ENCODE data around the gene VWA5B1.

DNA sequence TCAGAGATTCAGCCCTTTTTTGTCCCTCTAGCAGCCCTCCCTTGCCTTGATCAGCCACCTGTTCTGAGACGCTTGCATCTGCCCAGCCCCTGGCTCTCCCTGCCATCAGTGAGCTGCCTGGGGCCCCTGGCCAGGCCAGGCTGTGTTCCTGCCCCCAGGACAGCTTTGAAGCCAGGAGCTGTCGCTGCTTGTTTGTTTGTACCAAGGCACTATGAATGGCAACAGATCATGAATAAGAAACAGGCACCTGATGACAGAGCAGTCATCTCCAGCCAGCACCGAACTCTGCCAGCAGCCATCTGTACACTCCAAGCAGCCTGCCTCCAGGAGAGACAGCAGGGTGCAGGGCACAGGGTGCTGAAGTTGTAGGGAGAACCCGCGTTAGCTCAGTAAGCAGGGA lies 8.1 kb upstream of the VWA5B1 start:
- no peak for TF ChIP-seq POLR2A (IDR thresholded peaks at IDR 0.05)
- TF ChIP-seq, protein P1, sequence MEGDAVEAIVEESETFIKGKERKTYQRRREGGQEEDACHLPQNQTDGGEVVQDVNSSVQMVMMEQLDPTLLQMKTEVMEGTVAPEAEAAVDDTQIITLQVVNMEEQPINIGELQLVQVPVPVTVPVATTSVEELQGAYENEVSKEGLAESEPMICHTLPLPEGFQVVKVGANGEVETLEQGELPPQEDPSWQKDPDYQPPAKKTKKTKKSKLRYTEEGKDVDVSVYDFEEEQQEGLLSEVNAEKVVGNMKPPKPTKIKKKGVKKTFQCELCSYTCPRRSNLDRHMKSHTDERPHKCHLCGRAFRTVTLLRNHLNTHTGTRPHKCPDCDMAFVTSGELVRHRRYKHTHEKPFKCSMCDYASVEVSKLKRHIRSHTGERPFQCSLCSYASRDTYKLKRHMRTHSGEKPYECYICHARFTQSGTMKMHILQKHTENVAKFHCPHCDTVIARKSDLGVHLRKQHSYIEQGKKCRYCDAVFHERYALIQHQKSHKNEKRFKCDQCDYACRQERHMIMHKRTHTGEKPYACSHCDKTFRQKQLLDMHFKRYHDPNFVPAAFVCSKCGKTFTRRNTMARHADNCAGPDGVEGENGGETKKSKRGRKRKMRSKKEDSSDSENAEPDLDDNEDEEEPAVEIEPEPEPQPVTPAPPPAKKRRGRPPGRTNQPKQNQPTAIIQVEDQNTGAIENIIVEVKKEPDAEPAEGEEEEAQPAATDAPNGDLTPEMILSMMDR (IDR thresholded peaks at IDR 0.05) = no peak

Measured in uterus (tissue), 2 donors.